Mesendoderm (in vitro differentiated cells): Measurements from ENCODE around the gene RNF38.

Experiments used
- DNase-seq: peaks from one replicate; pipeline ENCODE4 v3.0.0; 2013
- H2AK5ac ChIP-seq: 2 replicates; pipeline ENCODE4 v1.6.1; 2013; ENCODE audit warnings: low read length, inconsistent platforms
- H2BK120ac ChIP-seq: 2 replicates; pipeline ENCODE4 v1.6.1; 2013; ENCODE audit warnings: low read depth, mild to moderate bottlenecking, low read length, moderate library complexity, mixed read lengths
- H2BK15ac ChIP-seq: replicated peaks from 2 replicates; pipeline ENCODE4 v1.6.1; 2013; ENCODE audit warnings: low read depth, mild to moderate bottlenecking, moderate library complexity
- H2BK5ac ChIP-seq: 2 replicates; pipeline ENCODE4 v1.6.1; 2013; ENCODE audit warnings: low read length, inconsistent platforms
- H3K18ac ChIP-seq: 2 replicates; pipeline ENCODE4 v1.6.1; 2013; ENCODE audit warnings: mild to moderate bottlenecking, low read length, mixed read lengths
- H3K23ac ChIP-seq: one replicate; pipeline ENCODE4 v1.6.1; 2013; ENCODE audit warnings: low read length
- H3K27ac ChIP-seq: 2 replicates; pipeline ENCODE4 v1.5.1; 2013; ENCODE audit warnings: low read depth, mild to moderate bottlenecking, inconsistent platforms, low read length, moderate library complexity
- H3K27me3 ChIP-seq: 2 replicates; pipeline ENCODE4 v1.6.1; 2013; ENCODE audit warnings: low read length, control low read depth, mild to moderate bottlenecking, inconsistent platforms; ENCODE audit not compliant: insufficient read depth, poor library complexity
- H3K36me3 ChIP-seq: 2 replicates; pipeline ENCODE4 v1.6.1; 2013; ENCODE audit warnings: low read length, inconsistent platforms; ENCODE audit not compliant: control insufficient read depth, insufficient read depth
- H3K4ac ChIP-seq: one replicate; pipeline ENCODE4 v1.6.1; 2013; ENCODE audit warnings: low read depth, mild to moderate bottlenecking, low read length, moderate library complexity
- H3K4me1 ChIP-seq: 2 replicates; pipeline ENCODE4 v1.6.1; 2013; ENCODE audit warnings: low read depth, low read length, inconsistent platforms; ENCODE audit not compliant: control insufficient read depth
- H3K4me2 ChIP-seq: 2 replicates; pipeline ENCODE4 v1.6.1; 2013; ENCODE audit warnings: low read length
- H3K4me3 ChIP-seq: 2 replicates; pipeline ENCODE4 v1.5.1; 2013; ENCODE audit warnings: mild to moderate bottlenecking, low read length
- H3K56ac ChIP-seq: one replicate; pipeline ENCODE4 v1.6.1; 2013; ENCODE audit warnings: low read length
- H3K79me1 ChIP-seq: 2 replicates; pipeline ENCODE4 v1.6.1; 2013; ENCODE audit warnings: low read length, inconsistent platforms
- H3K79me2 ChIP-seq: 2 replicates; pipeline ENCODE4 v1.6.1; 2013; ENCODE audit warnings: mild to moderate bottlenecking, low read length; ENCODE audit not compliant: control insufficient read depth, insufficient read depth
- H3K9ac ChIP-seq: 2 replicates; pipeline ENCODE4 v1.6.1; 2013; ENCODE audit warnings: low read length, inconsistent platforms
- H4K5ac ChIP-seq: one replicate; pipeline ENCODE4 v1.6.1; 2013; ENCODE audit warnings: low read length
- H4K8ac ChIP-seq: one replicate; pipeline ENCODE4 v1.6.1; 2013; ENCODE audit warnings: low read depth, mild to moderate bottlenecking, control low read depth, low read length, moderate library complexity
- WGBS: extraction: QIAGEN DNeasy Blood & Tissue Kit; methylation state at CpG from one replicate; pipeline ENCODE4 v1.1.7; 2013; ENCODE audit warnings: low lambda C conversion rate, missing lambda C conversion rate; ENCODE audit not compliant: insufficient coverage; ENCODE audit errors: extremely low coverage; 5-methylcytosine and 5-hydroxymethylcytosine counted together

Gene RNF38

GRCh38 chr9:36363448-36363847 lies 36.6 kb downstream of the RNF38 start:
- no peak overlapping the region for H3K27ac ChIP-seq
- H3K79me2 ChIP-seq = no peaks in the 10 kb centered on the region
- no peak overlapping the region for H2AK5ac ChIP-seq
- no CpG with 5 or more reads among the region's 3 CpGs for WGBS
- no peak overlapping the region for H3K18ac ChIP-seq
- no peak overlapping the region for H3K4me2 ChIP-seq
- H3K9ac ChIP-seq = no peak overlapping the region
- no peak overlapping the region for H3K23ac ChIP-seq
- no peak overlapping the region for H3K56ac ChIP-seq
- peaks cover 2% of the 10 kb centered on the region for H3K79me1 ChIP-seq
- no peak overlapping the region for H2BK5ac ChIP-seq
- H4K8ac ChIP-seq = no peak overlapping the region
- no peaks in the 10 kb centered on the region for H3K27me3 ChIP-seq
- no peak overlapping the region for H3K4ac ChIP-seq
- no peak overlapping the region for H4K5ac ChIP-seq
- no peak overlapping the region for H2BK120ac ChIP-seq
- no peak for DNase-seq
- H2BK15ac ChIP-seq = no peak overlapping the region
- no peak overlapping the region for H3K4me3 ChIP-seq
- H3K4me1 ChIP-seq = no peaks in the 10 kb centered on the region
- H3K36me3 ChIP-seq = no peaks in the 10 kb centered on the region

- H4K5ac ChIP-seq = no peak overlapping the region
- no peak overlapping the region for H2BK5ac ChIP-seq
- no peak overlapping the region for H3K23ac ChIP-seq
- H3K4me2 ChIP-seq = no peak overlapping the region
- H2BK15ac ChIP-seq = no peak overlapping the region
- no peak overlapping the region for H3K4me3 ChIP-seq
- H3K27me3 ChIP-seq = no peaks in the 10 kb centered on the region
- H3K27ac ChIP-seq = no peak overlapping the region
- H3K4ac ChIP-seq = no peak overlapping the region
- H3K9ac ChIP-seq = no peak overlapping the region
- no peak overlapping the region for H4K8ac ChIP-seq
- H3K56ac ChIP-seq = no peak overlapping the region
- H3K18ac ChIP-seq = no peak overlapping the region
- H2BK120ac ChIP-seq = no peak overlapping the region
- no peak overlapping the region for H2AK5ac ChIP-seq
- peaks cover 1% of the 10 kb centered on the region for H3K36me3 ChIP-seq
- no peak for DNase-seq
- WGBS = no CpG with 5 or more reads among the region's 5 CpGs
- no peaks in the 10 kb centered on the region for H3K4me1 ChIP-seq
- no peaks in the 10 kb centered on the region for H3K79me2 ChIP-seq
- peaks cover 2% of the 10 kb centered on the region for H3K79me1 ChIP-seq
Observed at GRCh38 chr9:36358486-36358885, 41.6 kb downstream of the RNF38 start.

GRCh38 chr9:36357639-36358038 lies 42.4 kb downstream of the RNF38 start:
- no peaks in the 10 kb centered on the region for H3K4me1 ChIP-seq
- no peaks in the 10 kb centered on the region for H3K79me2 ChIP-seq
- no peak overlapping the region for H3K4me3 ChIP-seq
- peaks cover 2% of the 10 kb centered on the region for H3K79me1 ChIP-seq
- H4K5ac ChIP-seq = no peak overlapping the region
- H2BK120ac ChIP-seq = no peak overlapping the region
- no peak overlapping the region for H3K9ac ChIP-seq
- no peak for DNase-seq
- no peak overlapping the region for H3K4me2 ChIP-seq
- no peak overlapping the region for H4K8ac ChIP-seq
- no peak overlapping the region for H3K27ac ChIP-seq
- no CpG with 5 or more reads among the region's 1 CpG for WGBS
- H3K56ac ChIP-seq = no peak overlapping the region
- no peak overlapping the region for H2AK5ac ChIP-seq
- no peak overlapping the region for H3K18ac ChIP-seq
- no peak overlapping the region for H2BK5ac ChIP-seq
- H3K4ac ChIP-seq = no peak overlapping the region
- H2BK15ac ChIP-seq = no peak overlapping the region
- no peaks in the 10 kb centered on the region for H3K27me3 ChIP-seq
- peaks cover 1% of the 10 kb centered on the region for H3K36me3 ChIP-seq
- H3K23ac ChIP-seq = no peak overlapping the region

- Histone ChIP-seq H3K23ac (no peak overlapping the region), H2BK15ac (no peak overlapping the region), H2BK5ac (no peak overlapping the region), H3K4ac (no peak overlapping the region), H3K9ac (no peak overlapping the region), H3K4me1 (no peaks in the 10 kb centered on the region), H3K36me3 (peaks cover 2% of the 10 kb centered on the region), H3K56ac (no peak overlapping the region), H2BK120ac (no peak overlapping the region), H3K27me3 (no peaks in the 10 kb centered on the region), H3K4me2 (no peak overlapping the region), H3K4me3 (no peak overlapping the region), H3K27ac (no peak overlapping the region), H3K18ac (no peak overlapping the region), H2AK5ac (no peak overlapping the region), H3K79me2 (no peaks in the 10 kb centered on the region), H4K5ac (no peak overlapping the region), H3K79me1 (no peaks in the 10 kb centered on the region), H4K8ac (no peak overlapping the region)
- DNase-seq = no peak
- WGBS = no CpG with 5 or more reads among the region's 3 CpGs
Observed at GRCh38 chr9:36346569-36346968, 53.5 kb downstream of the RNF38 start.

GRCh38 chr9:36345103-36345846 lies 54.8 kb downstream of the RNF38 start:
- 100% methylated on average over 2 of the region's 6 CpGs for WGBS
- no peak overlapping the region for H2BK120ac ChIP-seq
- no peak overlapping the region for H3K9ac ChIP-seq
- no peak overlapping the region for H2BK15ac ChIP-seq
- H3K79me2 ChIP-seq = no peaks in the 10 kb centered on the region
- peak; percentile 81 for DNase-seq
- no peak overlapping the region for H2BK5ac ChIP-seq
- no peak overlapping the region for H4K5ac ChIP-seq
- no peak overlapping the region for H3K56ac ChIP-seq
- no peak overlapping the region for H3K23ac ChIP-seq
- H4K8ac ChIP-seq = no peak overlapping the region
- no peak overlapping the region for H3K27ac ChIP-seq
- no peak overlapping the region for H3K18ac ChIP-seq
- no peak overlapping the region for H3K4me2 ChIP-seq
- no peaks in the 10 kb centered on the region for H3K27me3 ChIP-seq
- no peaks in the 10 kb centered on the region for H3K4me1 ChIP-seq
- no peaks in the 10 kb centered on the region for H3K79me1 ChIP-seq
- no peak overlapping the region for H2AK5ac ChIP-seq
- peaks cover 4% of the 10 kb centered on the region for H3K36me3 ChIP-seq
- no peak overlapping the region for H3K4me3 ChIP-seq
- no peak overlapping the region for H3K4ac ChIP-seq
